OCI-LY3 (cell line): ENCODE measurements around the gene CCDC68.

Experiments
- H2AFZ ChIP-seq: fragments of 200-600, 300-600 bp; shearing (Covaris generic); 2 replicates; pipeline ENCODE4 v1.6.0; 2014; ENCODE audit warnings: antibody characterized with exemption, low read depth, low read length
- H3K27ac ChIP-seq: fragments of 200-600, 300-600 bp; sonication (generic); 2 replicates; pipeline ENCODE4 v1.5.1; 2014; ENCODE audit warnings: mild to moderate bottlenecking, low read length, moderate library complexity, mixed read lengths
- H3K27me3 ChIP-seq: fragments of 200-600, 300-600 bp; sonication (generic); 2 replicates; pipeline ENCODE4 v1.6.1; 2014; ENCODE audit warnings: low read depth, low read length, mixed read lengths
- H3K36me3 ChIP-seq: fragments of 200-600, 300-600 bp; sonication (generic); replicated peaks from 2 replicates; pipeline ENCODE3; 2014; ENCODE audit warnings: low read depth, low read length, mixed read lengths
- H3K4me1 ChIP-seq: fragments of 300-600, 200-600 bp; sonication (generic); 2 replicates; pipeline ENCODE4 v1.6.1; 2014; ENCODE audit warnings: low read length, mixed read lengths
- H3K4me2 ChIP-seq: fragments of 200-600, 300-600 bp; sonication (generic); 2 replicates; pipeline ENCODE4 v1.6.1; 2014; ENCODE audit warnings: low read length, mixed read lengths
- H3K4me3 ChIP-seq: fragments of 300-600, 200-600 bp; sonication (generic); 2 replicates; pipeline ENCODE4 v1.5.1; 2014; ENCODE audit warnings: antibody characterized with exemption, mild to moderate bottlenecking, low read length, moderate library complexity
- H3K79me2 ChIP-seq: fragments of 300-600, 200-600 bp; shearing (Covaris generic); 2 replicates; pipeline ENCODE4 v1.6.1; 2014; ENCODE audit warnings: mild to moderate bottlenecking, low read length, mixed read lengths
- H3K9ac ChIP-seq: fragments of 300-600, 200-600 bp; shearing (Covaris generic); 2 replicates; pipeline ENCODE4 v1.6.0; 2014; ENCODE audit warnings: mild to moderate bottlenecking, low read length, moderate library complexity
- H3K9me3 ChIP-seq: fragments of 200-600, 300-600 bp; shearing (Covaris generic); 2 replicates; pipeline ENCODE4 v1.6.1; 2014; ENCODE audit warnings: low read length, mixed read lengths; ENCODE audit not compliant: insufficient read depth
- H4K20me1 ChIP-seq: fragments of 200-600, 300-600 bp; sonication (generic); 2 replicates; pipeline ENCODE4 v1.6.1; 2016; ENCODE audit warnings: low read length, mixed read lengths; ENCODE audit not compliant: insufficient read depth
- EZH2phosphoT487 ChIP-seq: fragments of 200-600 bp; shearing (Covaris generic); IDR thresholded peaks from 2 replicates; pipeline ENCODE4 v1.6.1; 2018; ENCODE audit warnings: antibody characterized with exemption, mixed run types, low read depth
- TF ChIP-seq, protein P1 (sequence below): fragments of 200-600, 300-600 bp; sonication (generic); IDR thresholded peaks from 2 replicates; pipeline ENCODE4 v1.5.1; 2014; ENCODE audit warnings: antibody characterized with exemption, low read length, low read depth

CCDC68 gene

DNA sequence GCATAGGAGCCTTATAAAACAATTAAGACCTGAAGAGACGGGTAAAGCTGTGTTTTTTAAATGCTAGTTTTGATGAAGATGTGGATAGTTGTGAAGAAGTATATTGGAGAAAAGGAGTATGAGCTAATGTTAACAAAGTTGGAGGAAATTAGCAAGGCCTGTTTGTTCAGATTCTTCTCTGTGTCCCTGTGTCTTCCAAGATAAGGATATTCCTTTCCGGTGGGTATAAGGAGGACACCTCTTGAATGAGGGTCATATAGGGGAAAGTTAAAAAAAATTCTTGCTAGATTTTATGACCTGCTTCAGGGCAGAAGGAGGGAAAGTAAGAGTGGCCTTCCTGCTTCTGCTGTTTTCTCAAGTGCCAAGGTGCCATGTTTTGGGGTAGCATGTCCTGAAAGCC, 59.0 kb downstream of the CCDC68 start:
- TF ChIP-seq EZH2phosphoT487 = no peak
- TF ChIP-seq, protein P1, sequence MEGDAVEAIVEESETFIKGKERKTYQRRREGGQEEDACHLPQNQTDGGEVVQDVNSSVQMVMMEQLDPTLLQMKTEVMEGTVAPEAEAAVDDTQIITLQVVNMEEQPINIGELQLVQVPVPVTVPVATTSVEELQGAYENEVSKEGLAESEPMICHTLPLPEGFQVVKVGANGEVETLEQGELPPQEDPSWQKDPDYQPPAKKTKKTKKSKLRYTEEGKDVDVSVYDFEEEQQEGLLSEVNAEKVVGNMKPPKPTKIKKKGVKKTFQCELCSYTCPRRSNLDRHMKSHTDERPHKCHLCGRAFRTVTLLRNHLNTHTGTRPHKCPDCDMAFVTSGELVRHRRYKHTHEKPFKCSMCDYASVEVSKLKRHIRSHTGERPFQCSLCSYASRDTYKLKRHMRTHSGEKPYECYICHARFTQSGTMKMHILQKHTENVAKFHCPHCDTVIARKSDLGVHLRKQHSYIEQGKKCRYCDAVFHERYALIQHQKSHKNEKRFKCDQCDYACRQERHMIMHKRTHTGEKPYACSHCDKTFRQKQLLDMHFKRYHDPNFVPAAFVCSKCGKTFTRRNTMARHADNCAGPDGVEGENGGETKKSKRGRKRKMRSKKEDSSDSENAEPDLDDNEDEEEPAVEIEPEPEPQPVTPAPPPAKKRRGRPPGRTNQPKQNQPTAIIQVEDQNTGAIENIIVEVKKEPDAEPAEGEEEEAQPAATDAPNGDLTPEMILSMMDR = no peak
- no peak overlapping the region for H3K4me2 ChIP-seq
- no peak overlapping the region for H2AFZ ChIP-seq
- H3K27me3 ChIP-seq = no peaks in the 10 kb centered on the region
- H3K9me3 ChIP-seq = no peaks in the 10 kb centered on the region
- no peak overlapping the region for H3K4me3 ChIP-seq
- H3K27ac ChIP-seq = no peak overlapping the region
- no peaks in the 10 kb centered on the region for H3K79me2 ChIP-seq
- H3K9ac ChIP-seq = no peak overlapping the region
- peaks cover 25% of the 10 kb centered on the region for H3K4me1 ChIP-seq
- no peaks in the 10 kb centered on the region for H3K36me3 ChIP-seq
- H4K20me1 ChIP-seq = no peaks in the 10 kb centered on the region

DNA sequence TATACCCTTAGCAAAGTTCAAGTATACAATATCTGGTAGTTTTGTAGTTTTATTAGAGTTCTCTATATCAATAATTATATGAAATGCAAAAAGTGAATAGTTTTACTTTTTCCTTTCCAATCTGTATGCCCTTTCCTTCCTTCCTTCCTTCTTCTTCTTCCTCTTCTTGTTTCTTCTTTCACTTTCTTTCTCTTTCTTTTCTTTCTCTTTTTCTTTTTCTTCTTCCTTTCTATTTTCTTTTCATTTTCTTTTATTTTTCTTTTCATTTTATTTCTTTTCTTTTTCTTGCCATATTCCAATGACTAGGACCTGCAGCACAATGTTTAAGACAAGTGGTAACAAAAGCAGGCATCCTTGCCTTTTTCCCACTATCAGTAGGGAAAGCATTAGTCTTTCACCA, 59.8 kb downstream of the CCDC68 start:
- Histone ChIP-seq H3K4me1 (peaks cover 23% of the 10 kb centered on the region), H4K20me1 (no peaks in the 10 kb centered on the region), H3K27ac (no peak overlapping the region), H3K4me3 (no peak overlapping the region), H3K27me3 (no peaks in the 10 kb centered on the region), H3K9me3 (no peaks in the 10 kb centered on the region), H3K4me2 (no peak overlapping the region), H3K36me3 (no peaks in the 10 kb centered on the region), H3K79me2 (no peaks in the 10 kb centered on the region), H3K9ac (no peak overlapping the region), H2AFZ (no peak overlapping the region)
- TF ChIP-seq EZH2phosphoT487 = no peak
- TF ChIP-seq, protein P1 = no peak

DNA sequence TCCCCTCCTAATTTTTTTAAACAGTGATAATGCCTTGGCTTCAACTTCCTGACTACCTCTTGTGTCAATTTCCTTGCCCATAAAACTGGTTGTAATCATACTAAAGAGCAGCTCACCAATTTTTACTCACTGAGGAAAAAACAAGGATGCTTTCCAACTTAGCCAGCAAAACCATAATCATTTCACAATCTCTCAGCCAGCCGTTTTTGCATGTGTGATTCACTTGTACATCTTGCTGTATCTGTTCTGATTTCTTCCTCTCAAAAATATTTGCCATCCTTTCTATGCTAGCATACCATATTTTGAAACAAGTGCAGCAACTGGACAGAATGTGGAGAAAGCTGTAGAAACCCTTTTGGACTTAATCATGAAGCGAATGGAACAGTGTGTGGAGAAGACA, 70.3 kb downstream of the CCDC68 start:
- TF ChIP-seq, protein P1 = no peak
- no peak for TF ChIP-seq EZH2phosphoT487

DNA sequence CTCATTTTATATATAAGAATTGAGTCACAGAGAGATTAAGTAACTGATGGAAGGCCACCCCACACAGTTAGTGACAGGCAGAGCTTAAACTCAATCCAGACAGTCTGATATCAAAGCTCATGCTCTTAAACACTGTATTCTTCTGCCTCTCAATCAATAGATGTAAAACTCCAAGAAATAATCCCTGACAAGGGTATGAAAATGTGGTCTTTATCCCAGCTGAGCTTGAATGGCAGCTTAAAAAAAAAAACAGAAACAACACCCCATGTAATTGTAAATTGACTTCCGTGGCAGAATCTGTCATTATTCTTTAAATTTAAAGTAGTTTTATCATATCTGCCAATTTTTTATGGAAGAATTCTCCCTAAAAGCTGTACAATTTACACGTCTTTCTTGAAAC, 70.9 kb downstream of the CCDC68 start:
- Histone ChIP-seq H3K4me3 (no peak overlapping the region), H3K9me3 (no peaks in the 10 kb centered on the region), H3K4me1 (no peaks in the 10 kb centered on the region), H2AFZ (no peak overlapping the region), H3K4me2 (no peak overlapping the region), H3K27me3 (peaks cover 37% of the 10 kb centered on the region), H3K79me2 (no peaks in the 10 kb centered on the region), H3K36me3 (no peaks in the 10 kb centered on the region), H3K27ac (no peak overlapping the region), H4K20me1 (no peaks in the 10 kb centered on the region), H3K9ac (no peak overlapping the region)
- TF ChIP-seq, protein P1 = no peak
- no peak for TF ChIP-seq EZH2phosphoT487

More for the DNA sequence above, 70.3 kb downstream of the CCDC68 start:
- Histone ChIP-seq H3K27ac (no peak overlapping the region), H3K4me2 (no peak overlapping the region), H3K4me1 (no peaks in the 10 kb centered on the region), H3K79me2 (no peaks in the 10 kb centered on the region), H3K27me3 (peaks cover 36% of the 10 kb centered on the region), H4K20me1 (no peaks in the 10 kb centered on the region), H3K4me3 (no peak overlapping the region), H3K9ac (no peak overlapping the region), H3K9me3 (no peaks in the 10 kb centered on the region), H2AFZ (no peak overlapping the region), H3K36me3 (no peaks in the 10 kb centered on the region)
